GM19324 (cell line): ENCODE data around the gene MAFB.

Source experiments
- ATAC-seq: cut with Tn5 transposase; IDR thresholded peaks from one replicate; pipeline ENCODE4 v1.9.1; 2021; ENCODE audit warnings: mild to moderate bottlenecking, moderate library complexity; ENCODE audit not compliant: unreplicated experiment, low FRiP score

MAFB gene

GRCh38 chr20:40683221-40683893 lies 5.7 kb downstream of the MAFB start:
- no peak for ATAC-seq

GRCh38 chr20:40682104-40682981 lies 6.7 kb downstream of the MAFB start:
- ATAC-seq, result no peak

GRCh38 chr20:40681684-40682083 lies 7.4 kb downstream of the MAFB start:
- ATAC-seq, result no peak

- ATAC-seq, result no peak
Measured at GRCh38 chr20:40681165-40681564, 7.9 kb downstream of the MAFB start.

GRCh38 chr20:40680161-40680959 lies 8.7 kb downstream of the MAFB start:
- ATAC-seq, result no peak

GRCh38 chr20:40679184-40679583 lies 9.9 kb downstream of the MAFB start:
- no peak for ATAC-seq

GRCh38 chr20:40678286-40678875 lies 10.7 kb downstream of the MAFB start:
- ATAC-seq, result no peak

- ATAC-seq, result no peak
Measured at GRCh38 chr20:40677343-40677924, 11.6 kb downstream of the MAFB start.

GRCh38 chr20:40676491-40677269 lies 12.4 kb downstream of the MAFB start:
- ATAC-seq, result no peak

- no peak for ATAC-seq
Measured at GRCh38 chr20:40675599-40676221, 13.3 kb downstream of the MAFB start.

- no peak for ATAC-seq
Measured at GRCh38 chr20:40673442-40673841, 15.6 kb downstream of the MAFB start.

- ATAC-seq, result no peak
Measured at GRCh38 chr20:40672095-40672494, 16.9 kb downstream of the MAFB start.

GRCh38 chr20:40670253-40670652 lies 18.8 kb downstream of the MAFB start:
- ATAC-seq, result no peak

- no peak for ATAC-seq
Measured at GRCh38 chr20:40669692-40670091, 19.3 kb downstream of the MAFB start.

GRCh38 chr20:40668449-40669228 lies 20.4 kb downstream of the MAFB start:
- ATAC-seq, result no peak

- no peak for ATAC-seq
Measured at GRCh38 chr20:40667503-40667902, 21.5 kb downstream of the MAFB start.

GRCh38 chr20:40666336-40666735 lies 22.7 kb downstream of the MAFB start:
- ATAC-seq, result no peak

GRCh38 chr20:40664891-40665290 lies 24.1 kb downstream of the MAFB start:
- ATAC-seq, result no peak
